AG10803 (cell line): Measurements from ENCODE around the gene CIAO1.
"Not testable (repeated sequence)": the region's sequence is repeated elsewhere in the genome, so short reads cannot be mapped to it uniquely, and the experiment has no call there.

Source experiments
- DNase-seq: peaks from one replicate; pipeline ENCODE4 v3.0.0; 2010; ENCODE audit warnings: low read depth
- H3K4me3 ChIP-seq: 2 replicates; pipeline ENCODE4 v1.5.1; 2011; ENCODE audit warnings: mild to moderate bottlenecking, low read length, control low read depth
- TF ChIP-seq, protein P1 (sequence below): conservative IDR thresholded peaks from 2 replicates; pipeline ENCODE4 v1.5.1; 2011; ENCODE audit warnings: mild to moderate bottlenecking, low read length, control low read depth, inconsistent platforms

Gene CIAO1

DNA sequence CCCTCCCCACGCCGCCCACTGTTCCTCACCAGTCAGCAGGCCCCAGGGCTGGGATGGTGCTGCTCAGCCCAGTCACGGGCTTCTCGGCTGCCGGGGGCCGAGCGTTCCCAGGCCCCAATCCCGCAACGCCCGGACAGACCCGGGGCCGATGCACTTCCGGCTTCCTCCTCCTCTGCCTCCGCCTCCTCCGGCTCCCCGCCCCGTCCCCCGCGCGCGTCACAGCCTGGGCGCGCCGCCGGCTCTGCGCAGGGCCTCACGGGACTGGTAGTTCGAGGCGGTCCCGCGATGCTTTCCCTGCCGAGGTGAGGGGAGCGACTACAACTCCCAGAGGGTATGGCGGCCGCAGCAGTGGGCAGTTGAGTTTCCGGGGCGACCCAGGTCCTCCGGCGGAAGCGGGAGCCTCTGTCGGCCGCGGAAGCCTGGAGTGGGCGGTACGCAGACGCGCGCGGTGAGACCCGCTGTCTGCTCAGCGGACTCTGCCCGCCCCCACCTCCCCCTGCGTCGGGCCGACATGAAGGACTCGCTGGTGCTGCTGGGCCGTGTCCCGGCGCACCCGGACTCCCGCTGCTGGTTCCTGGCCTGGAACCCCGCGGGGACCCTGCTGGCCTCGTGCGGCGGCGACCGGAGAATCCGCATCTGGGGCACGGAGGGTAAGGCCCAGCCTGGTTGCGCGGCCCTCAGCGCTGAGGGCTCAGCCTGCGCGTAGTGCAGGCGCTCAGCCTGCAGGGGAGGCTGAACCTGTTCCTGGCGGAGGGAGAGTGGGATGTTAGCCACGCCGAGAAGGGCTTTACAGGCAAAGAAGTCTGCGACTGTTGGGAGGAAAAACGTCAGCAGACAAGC is at the start of gene CIAO1, which contains the start of gene TMEM127:
Gene CIAO1 (plus strand): TSS at position 386 of the 840 bp plus-strand sequence. CDS start 126 bp downstream, at position 512.
Gene TMEM127 (minus strand): TSS at position 158 of the 840 bp plus-strand sequence. CDS start 616 bp downstream, outside the sequence.
- TF ChIP-seq, protein P1, sequence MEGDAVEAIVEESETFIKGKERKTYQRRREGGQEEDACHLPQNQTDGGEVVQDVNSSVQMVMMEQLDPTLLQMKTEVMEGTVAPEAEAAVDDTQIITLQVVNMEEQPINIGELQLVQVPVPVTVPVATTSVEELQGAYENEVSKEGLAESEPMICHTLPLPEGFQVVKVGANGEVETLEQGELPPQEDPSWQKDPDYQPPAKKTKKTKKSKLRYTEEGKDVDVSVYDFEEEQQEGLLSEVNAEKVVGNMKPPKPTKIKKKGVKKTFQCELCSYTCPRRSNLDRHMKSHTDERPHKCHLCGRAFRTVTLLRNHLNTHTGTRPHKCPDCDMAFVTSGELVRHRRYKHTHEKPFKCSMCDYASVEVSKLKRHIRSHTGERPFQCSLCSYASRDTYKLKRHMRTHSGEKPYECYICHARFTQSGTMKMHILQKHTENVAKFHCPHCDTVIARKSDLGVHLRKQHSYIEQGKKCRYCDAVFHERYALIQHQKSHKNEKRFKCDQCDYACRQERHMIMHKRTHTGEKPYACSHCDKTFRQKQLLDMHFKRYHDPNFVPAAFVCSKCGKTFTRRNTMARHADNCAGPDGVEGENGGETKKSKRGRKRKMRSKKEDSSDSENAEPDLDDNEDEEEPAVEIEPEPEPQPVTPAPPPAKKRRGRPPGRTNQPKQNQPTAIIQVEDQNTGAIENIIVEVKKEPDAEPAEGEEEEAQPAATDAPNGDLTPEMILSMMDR, result peak; percentile 43
- peak within 1 kb of the TSS; percentile 97 for H3K4me3 ChIP-seq
- peak; percentile 98 for DNase-seq

DNA sequence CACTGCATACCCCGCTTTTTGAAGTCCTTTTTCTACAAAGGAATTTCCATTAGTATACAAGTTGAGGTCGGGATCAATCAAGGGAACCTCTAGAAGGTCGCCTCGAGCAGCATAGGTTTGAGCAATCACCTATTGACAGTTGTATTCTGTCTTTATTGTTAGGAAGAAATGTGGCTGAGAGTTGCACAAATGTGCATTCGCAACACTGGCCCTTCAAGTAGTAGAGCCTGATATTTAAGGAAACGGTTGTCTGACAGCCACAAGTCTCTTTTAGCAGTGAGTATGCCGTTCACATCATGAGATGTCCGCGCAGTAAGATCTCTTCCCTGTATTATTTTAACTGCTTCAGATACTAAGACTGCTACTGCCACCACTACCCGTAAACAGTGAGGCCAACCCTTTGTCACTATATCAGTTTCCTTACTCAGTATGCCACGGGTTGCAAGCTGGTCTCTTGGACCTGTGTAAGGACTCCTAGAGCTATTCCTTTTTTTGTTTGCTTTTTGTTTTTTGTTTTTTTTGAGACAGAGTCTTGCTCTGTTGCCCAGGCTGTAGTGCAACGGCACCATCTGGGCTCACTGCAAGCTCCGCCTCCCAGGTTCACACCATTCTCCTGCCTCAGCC is 47.4 kb upstream of the CIAO1 start:
- no peak for DNase-seq
- TF ChIP-seq, protein P1, result no peak
- no peak overlapping the region for H3K4me3 ChIP-seq

DNA sequence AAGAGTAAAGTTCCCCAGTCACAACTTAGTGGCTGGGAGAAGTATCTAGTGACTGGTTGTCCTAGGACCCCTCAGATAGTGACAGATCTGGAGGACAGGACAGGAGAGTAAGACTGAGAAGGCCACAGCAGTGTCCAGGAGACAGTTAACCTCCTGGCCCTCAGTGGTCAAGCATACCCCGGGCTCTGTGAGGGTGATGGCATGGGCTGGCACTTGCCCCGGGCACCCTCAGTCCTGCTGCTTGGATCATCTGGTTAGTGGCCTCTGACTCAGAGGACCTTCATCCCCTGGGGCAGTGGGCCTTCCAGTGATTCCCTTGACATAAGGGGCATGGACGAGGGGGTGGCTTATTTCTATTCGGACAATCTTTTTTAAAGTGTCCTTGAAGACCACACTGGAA is 46.1 kb upstream of the CIAO1 start:
- not testable (repeated sequence) for H3K4me3 ChIP-seq, DNase-seq

DNA sequence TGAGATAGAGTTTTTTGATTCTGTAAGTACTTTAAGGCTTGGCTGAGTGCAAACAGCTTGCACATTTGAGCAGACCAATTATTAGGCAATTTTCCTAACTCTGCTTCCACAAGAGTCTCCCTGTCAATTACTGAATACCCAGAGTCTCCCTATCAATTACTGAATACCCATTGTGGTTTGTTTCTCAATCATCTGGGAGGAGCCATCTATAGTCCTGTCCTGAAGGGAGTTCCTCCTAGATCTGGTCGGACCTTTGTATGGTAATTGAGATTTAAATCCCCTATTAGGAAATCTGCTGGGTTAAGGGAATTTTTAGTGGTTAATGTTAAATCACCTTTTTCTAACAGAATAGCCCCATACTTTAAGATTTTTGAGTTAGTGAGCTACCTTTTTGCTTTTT is 44.9 kb upstream of the CIAO1 start:
- not testable (repeated sequence) for H3K4me3 ChIP-seq, DNase-seq

DNA sequence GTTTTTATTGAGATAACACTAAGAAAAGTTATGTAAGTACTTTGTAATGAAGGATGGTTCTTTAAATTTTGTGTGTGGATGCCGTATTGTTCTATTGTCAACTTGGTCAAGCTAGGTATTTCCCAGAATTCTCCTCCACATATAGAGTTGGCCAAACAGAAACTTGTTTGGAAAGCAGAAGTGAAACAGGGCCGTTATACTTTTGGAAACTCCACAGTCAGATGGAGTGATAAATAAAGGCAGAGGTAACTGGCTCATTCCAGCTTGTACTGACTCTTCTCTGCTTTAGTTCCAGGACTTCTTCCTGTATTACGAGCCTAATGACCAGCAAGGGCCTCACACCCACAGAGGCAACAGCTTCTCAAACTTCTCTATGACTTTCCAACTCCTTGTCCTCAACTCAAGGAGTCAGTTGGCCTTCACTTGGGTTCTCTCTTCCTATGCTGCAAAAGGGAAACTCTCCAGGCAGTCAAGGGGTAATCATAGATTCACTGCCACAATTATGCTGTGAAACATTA is 41.0 kb upstream of the CIAO1 start:
- DNase-seq, result no peak
- H3K4me3 ChIP-seq, result no peak overlapping the region
- TF ChIP-seq, protein P1, result no peak

DNA sequence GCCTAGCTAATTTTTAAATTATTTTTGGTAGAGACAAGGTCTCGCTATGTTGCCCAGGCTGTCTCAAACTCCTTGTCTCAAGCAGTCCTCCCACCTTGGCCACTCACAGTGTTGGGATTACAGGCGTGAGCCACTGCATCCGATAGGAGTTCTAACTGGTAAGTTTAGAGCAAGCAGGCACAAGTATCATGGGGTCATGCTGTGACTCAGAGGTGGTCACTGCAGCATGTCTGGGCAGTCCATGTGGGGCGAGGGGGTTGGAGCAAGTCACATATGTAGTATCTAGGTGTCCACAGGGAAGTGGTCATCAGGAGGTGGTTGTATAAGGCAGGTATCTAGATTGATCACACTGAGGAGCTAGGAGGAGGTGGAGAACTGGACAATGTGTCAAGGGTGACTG is 34.7 kb upstream of the CIAO1 start:
- DNase-seq, result no peak
- TF ChIP-seq, protein P1, result no peak

DNA sequence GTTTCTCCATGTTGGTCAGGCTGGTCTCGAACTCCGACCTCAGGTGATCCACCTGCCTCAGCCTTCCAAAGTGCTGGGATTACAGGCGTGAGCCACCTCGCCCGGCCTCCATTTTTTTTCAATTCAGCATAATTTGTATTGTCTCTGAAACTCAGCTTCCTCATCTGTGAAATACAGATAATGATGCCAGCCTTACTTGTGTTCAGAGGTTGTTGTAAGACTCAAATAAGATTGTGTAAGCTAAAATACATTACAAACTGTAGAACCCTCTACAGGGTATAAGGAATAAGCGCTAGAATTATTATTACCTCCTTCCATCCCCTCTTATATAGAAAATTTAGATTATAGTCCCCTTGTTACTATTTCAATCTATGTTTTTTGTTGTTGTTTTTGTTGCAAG is 32.6 kb upstream of the CIAO1 start:
- no peak overlapping the region for H3K4me3 ChIP-seq
- TF ChIP-seq, protein P1, result no peak
- DNase-seq, result no peak

More for the DNA sequence above, 34.7 kb upstream of the CIAO1 start:
- H3K4me3 ChIP-seq, result no peak overlapping the region

DNA sequence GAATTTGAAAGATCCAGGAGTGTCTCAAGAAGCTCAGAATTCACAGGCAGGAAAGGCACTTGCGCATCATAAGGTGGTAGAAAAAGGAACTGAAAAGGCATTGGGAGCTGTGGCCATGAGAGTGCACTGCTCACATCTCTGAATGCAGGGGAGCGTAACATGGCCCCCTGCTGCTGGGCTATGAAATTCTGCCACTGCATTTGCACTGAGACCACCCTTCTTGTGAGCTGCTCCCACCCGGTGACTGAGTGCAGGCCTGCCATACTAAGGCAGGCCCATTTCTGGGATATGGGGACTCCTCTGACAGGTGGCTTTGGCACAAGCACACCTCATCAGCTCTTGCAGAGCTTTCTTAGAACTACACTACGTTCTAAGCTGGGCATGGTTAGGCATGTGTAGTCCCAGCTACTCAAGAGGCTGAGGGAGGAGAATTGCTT is 32.1 kb upstream of the CIAO1 start:
- H3K4me3 ChIP-seq, result no peak overlapping the region
- TF ChIP-seq, protein P1, result no peak
- no peak for DNase-seq
